ENCODE results near the gene ZC3H4. TPM values are rescaled to one million over a fixed set of nuclear protein-coding genes. Genes with fewer than 3 reads are reported as not detected.

The ZC3H4 gene
- 18.1 and 18.7 TPM in 2 replicates for total RNA-seq

DNA sequence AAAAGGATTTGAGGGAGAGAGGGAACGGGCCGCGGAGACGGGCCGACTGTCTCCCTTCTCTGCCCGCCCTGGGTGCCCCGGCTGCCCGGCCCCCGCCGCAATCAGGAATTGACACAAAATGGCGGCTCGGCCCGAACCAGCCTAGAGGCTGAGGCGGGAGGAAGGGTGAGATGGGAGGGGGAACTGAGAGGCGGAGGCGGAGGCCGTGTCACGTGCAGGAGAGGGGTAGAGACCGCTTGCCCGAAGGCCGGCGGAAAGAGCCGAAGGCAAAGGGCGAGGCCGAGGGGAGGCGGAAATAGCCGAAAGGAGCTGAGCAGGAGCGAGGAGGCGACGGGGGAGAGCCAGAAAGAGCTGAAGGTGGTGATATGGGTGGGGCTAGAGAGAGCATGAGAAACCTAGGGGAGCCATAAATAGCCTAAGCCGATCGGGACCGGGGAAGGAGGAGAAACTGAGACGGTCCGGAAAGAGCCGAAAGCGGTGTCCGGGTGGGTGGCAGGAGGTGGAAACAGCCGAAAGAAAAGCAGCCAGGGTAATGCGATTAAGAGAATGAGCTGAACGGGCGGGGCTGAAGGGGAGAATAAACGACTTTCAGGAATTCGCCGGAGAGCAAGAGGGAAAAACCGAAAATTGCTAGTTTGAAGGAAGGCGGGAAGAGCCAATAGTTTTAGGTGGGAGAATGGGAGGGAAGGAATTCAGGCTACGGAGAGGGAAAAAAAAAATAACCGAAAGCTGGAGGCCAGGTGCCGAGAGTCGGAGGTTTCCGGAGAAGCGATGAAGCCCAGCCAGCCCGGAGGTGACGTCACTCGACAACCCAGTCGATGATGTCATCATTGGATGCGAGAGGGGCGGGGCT lies at the start of gene ZC3H4:
TSS of gene ZC3H4 (minus strand) at position 780 of the 853 bp plus-strand sequence. CDS start 1,192 bp downstream, outside the sequence.

DNA sequence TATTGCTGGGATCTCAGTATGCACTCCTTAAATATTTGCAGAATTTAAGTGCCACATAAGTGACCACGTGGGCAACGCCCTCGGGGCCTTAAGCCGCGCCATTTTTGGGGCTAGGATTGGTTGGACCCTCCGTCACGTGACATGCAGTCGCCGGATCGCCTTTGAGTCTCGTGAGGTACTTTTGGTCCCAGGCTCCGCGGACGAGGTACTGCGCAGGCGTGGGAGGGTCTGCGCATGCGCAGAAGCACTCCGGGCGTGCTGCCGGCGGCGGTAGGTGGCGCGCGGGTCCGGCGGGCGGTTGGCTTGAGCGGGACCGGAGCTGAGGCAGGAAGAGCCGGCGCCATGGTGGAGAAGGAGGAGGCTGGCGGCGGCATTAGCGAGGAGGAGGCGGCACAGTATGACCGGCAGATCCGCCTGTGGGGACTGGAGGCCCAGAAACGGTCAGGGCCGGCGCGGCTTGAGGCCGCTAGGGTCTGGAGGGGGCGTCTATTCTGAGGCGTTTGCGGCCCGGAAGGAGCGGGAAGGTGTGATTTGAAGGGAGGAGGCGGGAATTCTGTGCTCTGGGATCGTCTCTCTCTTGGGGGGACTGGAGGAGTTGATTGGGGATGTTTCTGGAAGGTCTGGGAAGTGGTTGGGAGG lies 17.1 kb upstream of the ZC3H4 start, which contains the start of gene SAE1:
TSS of gene SAE1 (plus strand) at position 247 of the 639 bp plus-strand sequence. CDS start at position 343, 96 bp downstream.

DNA sequence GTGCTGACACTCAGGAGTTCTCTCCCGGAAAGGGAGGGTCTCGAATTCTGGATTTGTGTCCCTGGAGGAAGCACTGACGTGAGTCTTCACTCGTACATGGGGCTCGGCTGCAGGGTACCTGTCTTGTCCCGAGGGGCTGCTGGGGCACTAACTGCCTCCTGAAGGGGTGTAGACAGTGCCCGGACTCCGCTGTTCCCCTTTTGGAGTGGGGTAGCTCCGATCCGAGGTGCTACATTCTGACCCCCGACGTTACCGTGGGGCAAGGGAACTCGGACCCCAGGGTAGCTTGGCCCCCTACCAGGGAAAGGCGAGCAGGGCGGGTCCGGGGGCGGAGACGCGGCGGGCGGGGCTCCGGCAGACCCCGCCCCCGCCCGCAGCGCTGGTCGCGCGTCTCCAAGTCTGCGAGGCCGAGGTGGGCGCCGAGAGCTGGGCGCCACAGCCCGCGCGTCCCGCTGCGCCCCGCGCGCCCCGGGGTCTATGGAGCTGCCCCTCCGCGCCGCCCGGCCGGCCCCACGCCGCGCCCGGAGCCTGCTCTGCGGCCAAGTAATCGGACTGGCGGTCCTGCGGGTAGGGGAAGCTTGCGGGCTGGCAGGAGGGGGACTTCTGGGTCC lies 94.0 kb downstream of the ZC3H4 start, which contains the start of gene NPAS1:
TSS of gene NPAS1 (plus strand) at position 407 of the 611 bp plus-strand sequence. CDS start 1,211 bp downstream, outside the sequence.

Other genes starting within 250 kb of the ZC3H4 start
- 0.78 and 0.97 TPM in 2 replicates for gene NPAS1, start 93.9 kb downstream of the ZC3H4 start, total RNA-seq
- 24.8 and 30.6 TPM in 2 replicates for gene TMEM160, start 65.2 kb downstream of the ZC3H4 start, total RNA-seq
- 114 and 119 TPM in 2 replicates for gene SAE1, start 17.1 kb upstream of the ZC3H4 start, total RNA-seq
- gene BBC3, start 117.4 kb upstream of the ZC3H4 start, total RNA-seq: 5.9 and 6.3 TPM in 2 replicates
- 8.8 and 9.3 TPM in 2 replicates for gene CCDC9, start 142.7 kb upstream of the ZC3H4 start, total RNA-seq
- 1.4 and 2.4 TPM in 2 replicates for gene INAFM1, start 161.1 kb upstream of the ZC3H4 start, total RNA-seq
- under 0.01 and 0.43 TPM in 2 replicates for gene C5AR1, start 196.1 kb upstream of the ZC3H4 start, total RNA-seq
- 15.4 and 22.3 TPM in 2 replicates for gene C5AR2, start 218.4 kb upstream of the ZC3H4 start, total RNA-seq
- gene DHX34, start 235.5 kb upstream of the ZC3H4 start, total RNA-seq: 9.4 and 10.2 TPM in 2 replicates